Measurements from ENCODE around the gene SMARCC1.

Gene SMARCC1

DNA sequence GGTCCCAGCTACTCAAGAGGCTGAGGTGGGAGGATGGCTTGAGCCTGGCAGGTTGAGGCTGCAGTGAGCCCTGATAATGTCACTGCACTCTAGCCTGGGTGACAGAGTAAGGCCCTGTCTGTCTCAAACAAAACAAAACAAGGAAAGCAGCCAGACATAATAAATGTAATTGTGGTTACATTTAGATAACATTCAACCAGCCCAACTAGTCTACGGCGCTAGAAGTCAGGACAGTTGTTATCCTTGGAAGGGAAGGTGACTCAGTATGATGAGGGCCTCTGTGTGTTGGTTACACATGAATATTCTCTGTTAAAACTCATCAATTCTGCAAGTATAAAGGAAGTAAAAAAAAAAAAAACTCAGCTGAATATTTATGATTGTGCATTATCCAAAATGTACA, 176.0 kb downstream of the SMARCC1 start:
- Mint-ChIP-seq H3K9me3 (no peaks in the 10 kb centered on the region), H3K27ac (no peak overlapping the region), H3K4me1 (no peaks in the 10 kb centered on the region), H3K27me3 (no peaks in the 10 kb centered on the region), H3K4me3 (no peak overlapping the region)
- DNase-seq (no peak), ATAC-seq (no peak)

GRCh38 chr3:47604145-47604544, 177.5 kb downstream of the SMARCC1 start:
- H3K27ac Mint-ChIP-seq, result no peak overlapping the region
- no peak for DNase-seq
- no peaks in the 10 kb centered on the region for H3K27me3 Mint-ChIP-seq
- H3K4me3 Mint-ChIP-seq, result no peak overlapping the region
- no peaks in the 10 kb centered on the region for H3K9me3 Mint-ChIP-seq
- no peak for ATAC-seq
- no peaks in the 10 kb centered on the region for H3K4me1 Mint-ChIP-seq

DNA sequence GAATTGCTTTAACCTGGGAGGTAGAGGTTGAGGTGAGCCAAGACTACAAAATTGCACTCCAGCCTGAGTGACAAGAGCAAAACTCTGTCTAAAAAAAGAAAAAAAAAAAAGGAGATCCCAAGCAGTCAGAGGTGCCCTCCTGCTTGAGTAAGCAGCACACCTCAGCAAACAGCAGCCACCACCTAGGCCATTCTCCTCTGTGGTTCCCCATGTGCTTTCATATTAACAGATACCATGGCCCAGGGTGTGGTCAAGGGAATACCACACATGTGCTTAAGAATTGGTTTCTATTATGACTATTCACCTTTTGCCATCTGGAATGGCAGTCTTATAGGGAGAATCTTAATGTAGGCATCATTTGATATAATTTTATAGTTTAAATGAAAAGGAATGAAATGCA, 178.4 kb downstream of the SMARCC1 start:
- no peaks in the 10 kb centered on the region for H3K9me3 Mint-ChIP-seq
- H3K27me3 Mint-ChIP-seq, result no peaks in the 10 kb centered on the region
- H3K4me3 Mint-ChIP-seq, result no peak overlapping the region
- H3K27ac Mint-ChIP-seq, result no peak overlapping the region
- H3K4me1 Mint-ChIP-seq, result no peaks in the 10 kb centered on the region
- ATAC-seq (no peak), DNase-seq (no peak)

DNA sequence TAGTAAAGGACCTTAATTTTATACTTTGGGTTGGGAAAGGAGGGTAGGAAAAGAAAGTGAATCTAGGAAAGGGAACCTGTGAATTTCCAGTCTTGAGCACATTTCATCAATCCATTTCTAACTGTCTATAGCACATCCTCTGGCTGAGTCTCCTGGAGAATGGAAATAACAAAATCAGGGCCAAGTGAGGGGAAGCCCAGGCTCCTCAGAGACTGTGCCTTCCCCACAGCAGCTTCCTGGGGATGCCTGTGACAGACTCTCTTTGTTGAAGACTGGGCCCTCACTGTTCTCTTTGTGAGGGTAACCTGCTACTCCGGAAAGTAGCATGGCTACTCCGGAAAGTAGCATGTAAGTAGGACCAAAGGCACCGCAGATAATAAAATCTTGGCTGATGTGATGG, 180.4 kb downstream of the SMARCC1 start:
- Mint-ChIP-seq H3K27ac (no peak overlapping the region), H3K9me3 (no peaks in the 10 kb centered on the region), H3K4me1 (no peaks in the 10 kb centered on the region), H3K27me3 (no peaks in the 10 kb centered on the region), H3K4me3 (no peak overlapping the region)
- ATAC-seq (no peak), DNase-seq (no peak)

DNA sequence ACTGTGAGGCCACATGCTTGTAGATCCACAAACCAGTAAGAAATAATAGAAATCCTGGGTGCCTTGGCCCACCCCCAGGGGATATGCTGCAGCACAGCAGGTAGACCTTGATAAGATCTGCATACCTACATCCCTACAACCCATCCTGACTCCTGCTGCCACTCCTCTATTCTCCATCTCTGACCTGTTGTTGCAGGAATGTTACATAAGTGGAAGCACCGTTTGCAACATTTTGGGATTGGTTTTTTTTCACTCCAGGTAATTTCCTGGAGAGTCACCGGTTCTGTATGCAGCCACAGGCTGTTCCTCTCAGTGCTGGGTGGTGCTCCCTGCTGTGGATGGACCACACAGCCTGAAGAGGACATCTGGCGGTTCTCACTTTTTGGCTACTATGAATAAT, 186.9 kb downstream of the SMARCC1 start:
- Mint-ChIP-seq H3K27ac (no peak overlapping the region), H3K27me3 (no peaks in the 10 kb centered on the region), H3K9me3 (no peaks in the 10 kb centered on the region), H3K4me3 (no peak overlapping the region), H3K4me1 (no peaks in the 10 kb centered on the region)
- ATAC-seq (no peak), DNase-seq (no peak)

DNA sequence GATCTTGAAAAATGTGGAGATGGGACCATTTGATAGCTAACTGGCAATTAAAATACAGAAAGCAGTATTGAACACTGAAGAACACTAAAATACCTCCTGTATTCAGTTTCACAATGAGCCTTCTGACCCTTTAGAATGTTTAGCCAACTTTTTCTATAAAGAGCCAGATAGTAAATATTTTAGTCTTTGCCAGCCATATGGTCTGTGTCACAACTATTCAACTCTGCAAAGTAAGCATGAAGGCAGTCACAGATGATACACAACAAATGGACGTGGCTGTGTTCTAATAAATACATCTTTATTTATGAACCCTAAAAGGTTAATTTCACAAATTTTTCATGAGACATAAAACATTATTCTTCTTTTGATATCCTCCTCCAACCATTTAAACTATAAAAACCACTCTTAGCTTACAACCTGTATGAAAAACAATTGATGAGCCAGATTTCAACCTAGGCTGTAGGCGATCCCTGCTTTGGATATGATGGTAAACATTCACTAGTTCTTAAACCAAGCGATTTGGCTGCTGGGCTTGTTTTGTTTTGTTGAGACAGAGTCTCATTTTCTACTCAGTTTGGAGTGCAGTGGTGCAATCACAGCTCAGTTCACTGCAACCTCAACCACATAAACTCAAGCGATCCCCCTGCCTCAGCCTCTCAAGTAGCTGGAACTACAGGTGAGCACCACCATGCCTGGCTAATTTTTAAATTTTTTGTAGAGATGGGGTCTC, 189.5 kb downstream of the SMARCC1 start:
- no peak for DNase-seq
- no peak overlapping the region for H3K4me3 Mint-ChIP-seq
- H3K27me3 Mint-ChIP-seq, result no peaks in the 10 kb centered on the region
- ATAC-seq, result no peak
- H3K27ac Mint-ChIP-seq, result peak overlapping the region in 1 of 2 donors; percentile 71
- H3K4me1 Mint-ChIP-seq, result no peaks in the 10 kb centered on the region
- no peaks in the 10 kb centered on the region for H3K9me3 Mint-ChIP-seq

- Mint-ChIP-seq H3K9me3 (no peaks in the 10 kb centered on the region), H3K27me3 (no peaks in the 10 kb centered on the region), H3K4me1 (no peaks in the 10 kb centered on the region), H3K4me3 (no peak overlapping the region), H3K27ac (peak overlapping the region in 1 of 2 donors; percentile 13)
- ATAC-seq (no peak), DNase-seq (no peak)
Observed at GRCh38 chr3:47590216-47590615, 191.5 kb downstream of the SMARCC1 start.

GRCh38 chr3:47588587-47588986, 193.1 kb downstream of the SMARCC1 start:
- Mint-ChIP-seq H3K4me1 (no peaks in the 10 kb centered on the region), H3K9me3 (no peaks in the 10 kb centered on the region), H3K4me3 (no peak overlapping the region), H3K27ac (peak overlapping the region in 1 of 2 donors; percentile 92), H3K27me3 (no peaks in the 10 kb centered on the region)
- ATAC-seq, result no peak
- DNase-seq, result no peak

GRCh38 chr3:47588053-47588452, 193.6 kb downstream of the SMARCC1 start:
- Mint-ChIP-seq H3K4me3 (no peak overlapping the region), H3K27me3 (no peaks in the 10 kb centered on the region), H3K4me1 (no peaks in the 10 kb centered on the region), H3K27ac (no peak overlapping the region), H3K9me3 (no peaks in the 10 kb centered on the region)
- ATAC-seq, result no peak
- DNase-seq, result no peak

DNA sequence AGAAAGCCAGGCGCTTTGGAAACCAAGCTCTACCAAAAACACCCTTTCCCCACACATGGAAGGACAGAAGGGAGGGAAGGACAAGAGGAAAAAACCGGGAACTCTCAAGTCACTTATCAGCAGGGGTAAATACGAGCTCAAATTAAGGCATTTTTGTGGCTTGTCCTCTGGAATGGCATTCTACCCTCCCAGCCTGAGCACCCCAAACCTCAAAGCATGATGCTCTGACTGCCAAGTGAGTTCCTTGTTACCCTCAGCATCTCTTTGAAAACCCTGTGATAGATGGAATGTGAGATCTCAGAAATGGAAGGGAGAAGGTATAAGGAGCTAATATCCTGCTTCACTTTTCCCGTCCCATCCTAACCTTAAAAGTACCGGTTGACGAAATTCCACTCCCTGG, 194.9 kb downstream of the SMARCC1 start:
- Mint-ChIP-seq H3K4me3 (no peak overlapping the region), H3K4me1 (no peaks in the 10 kb centered on the region), H3K9me3 (no peaks in the 10 kb centered on the region), H3K27me3 (no peaks in the 10 kb centered on the region), H3K27ac (no peak overlapping the region)
- no peak for ATAC-seq
- DNase-seq, result no peak

DNA sequence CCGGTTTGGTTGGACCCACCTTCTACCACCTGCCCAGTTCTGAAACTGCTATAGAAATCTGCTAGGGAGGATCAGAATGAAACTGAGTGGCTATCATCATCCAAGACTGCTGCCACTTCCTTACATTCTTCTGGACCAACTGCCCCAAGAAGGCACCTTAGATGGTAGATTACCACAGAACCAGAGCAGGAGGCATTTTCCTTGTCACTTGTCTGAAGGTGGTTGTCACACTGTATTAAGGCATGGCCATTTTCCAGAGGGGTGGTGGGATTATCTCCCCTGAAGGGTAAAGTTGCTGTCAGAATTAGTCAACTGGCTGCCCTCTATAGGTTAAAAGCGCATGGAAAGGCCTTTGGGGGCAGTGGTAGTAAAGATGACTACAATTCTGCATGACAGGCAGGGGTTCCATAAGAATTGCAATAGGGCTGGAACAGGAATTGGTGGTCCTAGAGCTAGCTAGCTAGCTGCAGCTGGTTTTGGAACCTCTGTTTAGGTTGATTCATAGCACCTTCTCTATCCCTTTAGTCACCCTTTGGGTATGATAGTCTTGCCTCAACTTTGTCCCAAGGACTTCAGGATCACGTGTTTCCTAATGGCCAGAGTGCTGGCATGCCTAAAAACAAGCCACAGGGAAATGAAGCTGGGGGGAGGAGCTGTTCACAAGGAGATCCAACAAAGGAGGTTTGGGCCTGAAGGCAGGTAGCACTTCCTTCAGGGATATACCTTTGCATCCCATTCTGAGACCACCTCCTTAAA, 198.2 kb downstream of the SMARCC1 start:
- Mint-ChIP-seq H3K27ac (no peak overlapping the region), H3K4me3 (no peak overlapping the region)

GRCh38 chr3:47581835-47582234, 199.9 kb downstream of the SMARCC1 start:
- Mint-ChIP-seq H3K27ac (no peak overlapping the region), H3K4me3 (no peak overlapping the region)
- no peak for DNase-seq

More for the DNA sequence above, 198.2 kb downstream of the SMARCC1 start:
- ATAC-seq (no peak), DNase-seq (no peak)
- Mint-ChIP-seq H3K27me3 (peaks cover 24% of the 10 kb centered on the region), H3K9me3 (no peaks in the 10 kb centered on the region), H3K4me1 (no peaks in the 10 kb centered on the region)

DNA sequence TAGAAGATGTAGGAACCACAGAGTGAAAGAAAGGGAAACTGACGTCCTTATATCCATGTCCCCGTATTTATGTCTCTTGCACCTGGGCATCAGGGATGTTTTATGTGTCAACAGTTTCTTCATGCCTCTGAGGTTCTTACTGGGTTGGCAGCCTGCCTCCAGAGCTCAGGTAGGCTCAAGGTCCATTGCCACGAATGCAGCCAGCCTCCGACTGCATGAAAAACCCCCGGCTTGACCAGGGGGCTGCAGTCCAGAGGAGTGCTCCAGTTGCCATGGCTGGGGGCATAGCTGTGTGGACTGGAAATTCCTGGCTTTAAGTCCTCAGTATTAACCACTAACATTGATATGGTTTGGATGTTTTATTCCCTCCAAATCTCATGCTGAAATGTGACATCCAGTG, 200.3 kb downstream of the SMARCC1 start:
- no peak overlapping the region for H3K4me3 Mint-ChIP-seq
- no peak for DNase-seq
- H3K9me3 Mint-ChIP-seq, result no peaks in the 10 kb centered on the region
- H3K27me3 Mint-ChIP-seq, result peaks cover 37% of the 10 kb centered on the region
- H3K27ac Mint-ChIP-seq, result peak overlapping the region in 1 of 2 donors; percentile 46
- ATAC-seq, result no peak
- no peaks in the 10 kb centered on the region for H3K4me1 Mint-ChIP-seq

More at GRCh38 chr3:47581835-47582234, 199.9 kb downstream of the SMARCC1 start:
- Mint-ChIP-seq H3K27me3 (peaks cover 33% of the 10 kb centered on the region), H3K4me1 (no peaks in the 10 kb centered on the region), H3K9me3 (no peaks in the 10 kb centered on the region)
- ATAC-seq, result no peak

GRCh38 chr3:47580481-47580880, 201.2 kb downstream of the SMARCC1 start:
- H3K27ac Mint-ChIP-seq, result no peak overlapping the region
- H3K9me3 Mint-ChIP-seq, result no peaks in the 10 kb centered on the region
- no peak for DNase-seq
- no peak overlapping the region for H3K4me3 Mint-ChIP-seq
- H3K27me3 Mint-ChIP-seq, result peaks cover 47% of the 10 kb centered on the region
- H3K4me1 Mint-ChIP-seq, result no peaks in the 10 kb centered on the region
- no peak for ATAC-seq

- H3K4me3 Mint-ChIP-seq, result peak overlapping the region in 1 of 2 donors; percentile 57
- H3K4me1 Mint-ChIP-seq, result no peaks in the 10 kb centered on the region
- ATAC-seq (no peak), DNase-seq (no peak)
- no peaks in the 10 kb centered on the region for H3K9me3 Mint-ChIP-seq
- H3K27me3 Mint-ChIP-seq, result peaks cover 53% of the 10 kb centered on the region
- H3K27ac Mint-ChIP-seq, result peak overlapping the region in 1 of 2 donors; percentile 84
Observed at GRCh38 chr3:47579875-47580274, 201.8 kb downstream of the SMARCC1 start.
